GM12878 (cell line): Measurements from ENCODE around the gene ACP4. TPM values are rescaled to one million over a fixed set of nuclear protein-coding genes. Genes with fewer than 3 reads are reported as not detected.

Experiments
- ATAC-seq: fragments of 200-7000 bp; cut with Tn5 transposase; 3 replicates; pipeline ENCODE4 v1.9.1; 2020; ENCODE audit warnings: mild to moderate bottlenecking, moderate library complexity
- BruUV-seq: library from RNA; stranded (reverse); fragments of 400-500 nt; replicated peaks from 2 replicates; lab custom pipeline; 2021; lab: Mats Ljungman, UMichigan
- CTCF ChIA-PET: fragments of 300-600 bp; sonication (Branson Sonifier 250); formaldehyde crosslinking; extraction: SDS; loops from one replicate; lab custom pipeline; 2021; ENCODE audit warnings: inconsistent platforms; lab: Yijun Ruan, JAX
- POLR2A ChIA-PET: fragments of 350-600 bp; formaldehyde crosslinking; extraction: SDS; loops from one replicate; lab custom pipeline; 2021; ENCODE audit warnings: inconsistent platforms; lab: Charles Lee
- RAD21 ChIA-PET: fragments of 300-600 bp; sonication (Branson Sonifier 250); formaldehyde crosslinking; loops from one replicate; lab custom pipeline; 2023; ENCODE audit warnings: antibody characterized with exemption; ENCODE audit not compliant: unreplicated experiment; lab: Charles Lee
- SMC1A ChIA-PET: fragments of 300-600 bp; sonication (Branson Sonifier 250); formaldehyde crosslinking; loops from one replicate; lab custom pipeline; 2023; ENCODE audit not compliant: unreplicated experiment, uncharacterized antibody; lab: Charles Lee
- DNase-seq: peaks from one replicate; pipeline ENCODE4 v3.0.0-alpha.2; 2011; ENCODE audit warnings: low read depth, low spot score
- FAIRE-seq: peaks from 3 replicates; lab custom pipeline; 2011; peaks lifted over from hg19 to GRCh38; lab: Jason Lieb, UNC
- H2AFZ ChIP-seq: 2 replicates; pipeline ENCODE4 v1.6.0; 2011; ENCODE audit warnings: low read depth, low read length, control low read depth; ENCODE audit not compliant: control insufficient read depth
- H3K27ac ChIP-seq: 2 replicates; pipeline ENCODE4 v1.5.1; 2011; ENCODE audit warnings: control low read depth; ENCODE audit not compliant: control insufficient read depth, insufficient read depth
- H3K27me3 ChIP-seq, 2 experiments: replicated peaks in 1 of 2; 2 replicates each; pipeline versions ENCODE4 v1.6.0 to v1.6.1; 2011; ENCODE audit warnings: low read length in 1 of 2; ENCODE audit not compliant: control insufficient read depth in 2 of 2, insufficient read depth in 2 of 2
- H3K36me3 ChIP-seq, 2 experiments: 2 replicates each; pipeline ENCODE4 v1.5.1; 2011; ENCODE audit warnings: low read length in 1 of 2; ENCODE audit not compliant: control insufficient read depth in 2 of 2, insufficient read depth in 2 of 2
- H3K4me1 ChIP-seq: 2 replicates; pipeline ENCODE4 v1.6.1; 2011; ENCODE audit warnings: mild to moderate bottlenecking, low read length, moderate library complexity, mixed read lengths; ENCODE audit not compliant: control insufficient read depth, insufficient read depth
- H3K4me2 ChIP-seq: 2 replicates; pipeline ENCODE4 v1.6.0; 2011; ENCODE audit warnings: control low read depth; ENCODE audit not compliant: control insufficient read depth, insufficient read depth
- H3K4me3 ChIP-seq: fragments of 200-600 bp; sonication (generic); 2 replicates; pipeline ENCODE4 v1.5.1; 2016
- H3K79me2 ChIP-seq: 2 replicates; pipeline ENCODE4 v1.6.0; 2011; ENCODE audit warnings: low read length; ENCODE audit not compliant: control insufficient read depth, insufficient read depth
- H3K9ac ChIP-seq: 2 replicates; pipeline ENCODE4 v1.8.0; 2011; ENCODE audit warnings: low read length, control low read depth, mixed read lengths; ENCODE audit not compliant: control insufficient read depth, insufficient read depth
- H3K9me3 ChIP-seq: replicated peaks from 3 replicates; pipeline ENCODE4 v1.5.1; 2011; ENCODE audit warnings: mild to moderate bottlenecking, low read length; ENCODE audit not compliant: control insufficient read depth, insufficient read depth
- H4K20me1 ChIP-seq: 2 replicates; pipeline ENCODE4 v1.6.0; 2011; ENCODE audit not compliant: control insufficient read depth, insufficient read depth
- NFYA ChIP-seq: IDR thresholded peaks from 2 replicates; pipeline ENCODE4 v1.6.1; 2011; ENCODE audit warnings: low read depth, mild to moderate bottlenecking, low read length, improper control_type of control experiment, borderline replicate concordance
- NRF1 ChIP-seq: conservative IDR thresholded peaks from 2 replicates; pipeline ENCODE4 v1.6.1; 2011; ENCODE audit warnings: mild to moderate bottlenecking, low read depth, low read length, improper control_type of control experiment
- TAF1 ChIP-seq: IDR thresholded peaks from 2 replicates; pipeline ENCODE4 v1.6.1; 2011; ENCODE audit warnings: mild to moderate bottlenecking, low read depth, low read length, borderline replicate concordance
- WRNIP1 ChIP-seq: IDR thresholded peaks from 2 replicates; pipeline ENCODE4 v1.6.1; 2011; ENCODE audit warnings: low read depth, low read length, improper control_type of control experiment, borderline replicate concordance
- ZBTB4 ChIP-seq: fragments of 450-650 bp; formaldehyde crosslinking; IDR thresholded peaks from 2 replicates; pipeline ENCODE4 v1.4.0; 2022; ENCODE audit warnings: mild to moderate bottlenecking, moderate library complexity
- ZNF592 ChIP-seq: fragments of 450-650 bp; IDR thresholded peaks from 2 replicates; pipeline ENCODE4 v1.6.1; 2017; ENCODE audit warnings: mild to moderate bottlenecking, moderate library complexity
- WGBS: methylation state at CpG from one replicate; pipeline ENCODE4 v1.1.6; 2016; ENCODE audit warnings: low lambda C conversion rate; ENCODE audit not compliant: insufficient replicate concordance, insufficient coverage; ENCODE audit errors: missing lambda C conversion rate; 5-methylcytosine and 5-hydroxymethylcytosine counted together
- in situ Hi-C: fragments of 300-500 bp; cut with MboI; formaldehyde crosslinking; loops from 9 replicates; pipeline ENCODE4 v1.14.3; 2018; ENCODE audit warnings: mixed read lengths
- intact Hi-C: fragments of 100-400 bp; cut with micrococcal nuclease; formaldehyde crosslinking; loops from one replicate; pipeline ENCODE4 v1.14.2; 2022; ENCODE audit not compliant: unreplicated experiment
- polyA plus RNA-seq, 11 experiments: library from polyadenylated mRNA; depleted of rRNA in 4 of 11; unstranded in 6 of 11; stranded (reverse) in 5 of 11; fragments of >200 nt; fragmentation: Nextera tagmentation in 4 of 11; fragmentation: Illumina TruSeq in 1 of 11; extraction: Ambion mirVana in 4 of 11; extraction: Trizol in 1 of 11; gene quantifications; 1 replicate in 1 of 11; 2 replicates in 10 of 11; pipeline versions ENCODE4 v1.2.1 to v1.2.3, GENCODE V29; 2011 to 2016; ENCODE audit warnings: inconsistent platforms in 2 of 11, missing spikeins in 2 of 11, low read depth in 1 of 11
- total RNA-seq, 4 experiments: library from RNA; depleted of rRNA in 3 of 4; stranded (reverse); fragments of >200 nt in 3 of 4; fragmentation: Illumina TruSeq in 1 of 4; extraction: Trizol in 1 of 4; gene quantifications; 2 replicates each; pipeline versions ENCODE4 v1.2.1 to v1.2.3, GENCODE V29; 2013 to 2021

The ACP4 gene
- total and polyA plus RNA-seq, 10 of the 15 experiments (the other 5 are each of a cell fraction or from before 2014, with no cell fraction given): not detected

- TF ChIP-seq ZBTB4 (CRISPR knock-in tag): no peak
- BruUV-seq: no TSS peak
- no peaks in the 10 kb centered on the region for H3K4me1 ChIP-seq
- ChIA-PET RAD21 (interaction anchor here (0.8 kb wide), 1 partner anchor 68 kb away, joined by 3 read pairs; no protein-coding TSS in a partner anchor), CTCF (interaction anchor here (2.0 kb wide), 1 partner anchor 73 kb away, joined by 9 read pairs; no protein-coding TSS in a partner anchor), POLR2A (no interaction called here), SMC1A (interaction anchor here (1.2 kb wide), 1 partner anchor 72 kb away, joined by 4 read pairs; no protein-coding TSS in a partner anchor)
- WGBS: 22% methylated on average over 30 of the region's 30 CpGs
- no peak overlapping the region for H3K27ac ChIP-seq
- H3K27me3 ChIP-seq: peaks cover 4 to 8% of the 10 kb centered on the region in 2 experiments
- in situ Hi-C loops: no loop called here
- no peak overlapping the region for H2AFZ ChIP-seq
- no peaks in the 10 kb centered on the region for H3K79me2 ChIP-seq
- no peaks in the 10 kb centered on the region for H3K36me3 ChIP-seq
- no peak overlapping the region for H3K4me3 ChIP-seq
- no peaks in the 10 kb centered on the region for H4K20me1 ChIP-seq
- intact Hi-C loops: no loop called here
- FAIRE-seq (no peak), ATAC-seq (no peak), DNase-seq (no peak)
- H3K9ac ChIP-seq: no peak overlapping the region
- no peaks in the 10 kb centered on the region for H3K9me3 ChIP-seq
- no peak overlapping the region for H3K4me2 ChIP-seq
These were observed 12.3 kb upstream of the ACP4 start for GRCh38 chr19:50777830-50778303.

DNA sequence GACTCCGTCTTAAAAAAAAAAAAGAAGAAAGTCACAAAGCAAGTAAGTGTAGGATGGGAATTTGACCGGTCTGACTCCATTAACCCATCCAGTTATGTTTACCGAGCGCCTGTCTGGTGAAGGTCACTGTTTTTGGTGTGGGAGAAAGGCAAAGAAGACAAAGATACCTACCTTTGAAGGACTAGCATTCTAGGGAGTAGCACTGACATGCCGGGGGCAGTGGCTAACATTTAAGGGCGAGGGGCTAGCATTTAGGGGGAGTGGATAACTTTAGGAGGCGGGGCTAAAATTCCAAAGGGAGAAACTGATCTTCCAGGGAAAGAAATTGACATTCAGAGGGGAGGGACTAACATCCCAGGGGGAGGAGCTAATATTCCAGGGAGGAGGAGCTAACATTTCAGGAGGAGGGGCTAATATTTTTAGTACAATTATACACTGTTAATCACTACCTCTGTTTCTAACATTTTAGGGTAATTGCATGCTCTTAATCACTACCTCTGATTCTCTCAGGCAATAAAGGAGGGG lies 11.2 kb upstream of the ACP4 start:
- no peak overlapping the region for H3K9ac ChIP-seq
- peaks cover 4 to 8% of the 10 kb centered on the region in 2 experiments for H3K27me3 ChIP-seq
- no peaks in the 10 kb centered on the region for H3K36me3 ChIP-seq
- BruUV-seq: no TSS peak
- CTCF ChIA-PET: interaction anchor here (1.2 to 2.0 kb wide), 2 partner anchors 74 to 242 kb away, joined by 4 to 9 read pairs; no protein-coding TSS in a partner anchor
- H4K20me1 ChIP-seq: no peaks in the 10 kb centered on the region
- no peaks in the 10 kb centered on the region for H3K9me3 ChIP-seq
- H3K4me1 ChIP-seq: no peaks in the 10 kb centered on the region; the same call in 1 of the 2 replicates
- no peak overlapping the region for H3K27ac ChIP-seq
- H2AFZ ChIP-seq: no peak overlapping the region
- POLR2A ChIA-PET: no interaction called here
- no peak for ATAC-seq
- intact Hi-C loops: no loop called here
- H3K4me2 ChIP-seq: no peak overlapping the region
- in situ Hi-C loops: no loop called here
- WGBS: 67% methylated on average over 7 of the region's 7 CpGs
- H3K79me2 ChIP-seq: no peaks in the 10 kb centered on the region
- RAD21 ChIA-PET: interaction anchor here (1.0 to 1.2 kb wide), 2 partner anchors 242 to 422 kb away, joined by 3 read pairs; no protein-coding TSS in a partner anchor
- DNase-seq: no peak
- no peak for FAIRE-seq
- no peak overlapping the region for H3K4me3 ChIP-seq
- SMC1A ChIA-PET: interaction anchor here (0.9 to 1.8 kb wide), 3 partner anchors 73 to 422 kb away, joined by 3 to 5 read pairs (median 4); no protein-coding TSS in a partner anchor
- TF ChIP-seq WRNIP1 (no peak), NRF1 (no peak), NFYA (no peak), ZNF592 (no peak), TAF1 (no peak)
